GM19351 (cell line): ENCODE results near the gene PTCRA.
"Not testable (repeated sequence)": the region's sequence is repeated elsewhere in the genome, so short reads cannot be mapped to it uniquely, and the experiment has no call there.

Experiments
- ATAC-seq: cut with Tn5 transposase; IDR thresholded peaks from one replicate; pipeline ENCODE4 v1.9.1; 2021; ENCODE audit warnings: mild to moderate bottlenecking, moderate library complexity; ENCODE audit not compliant: unreplicated experiment

Gene PTCRA

GRCh38 chr6:42902429-42903263 is 13.2 kb upstream of the PTCRA start:
- not testable (repeated sequence) for ATAC-seq

GRCh38 chr6:42904467-42904866 is 11.4 kb upstream of the PTCRA start:
- no peak for ATAC-seq

DNA sequence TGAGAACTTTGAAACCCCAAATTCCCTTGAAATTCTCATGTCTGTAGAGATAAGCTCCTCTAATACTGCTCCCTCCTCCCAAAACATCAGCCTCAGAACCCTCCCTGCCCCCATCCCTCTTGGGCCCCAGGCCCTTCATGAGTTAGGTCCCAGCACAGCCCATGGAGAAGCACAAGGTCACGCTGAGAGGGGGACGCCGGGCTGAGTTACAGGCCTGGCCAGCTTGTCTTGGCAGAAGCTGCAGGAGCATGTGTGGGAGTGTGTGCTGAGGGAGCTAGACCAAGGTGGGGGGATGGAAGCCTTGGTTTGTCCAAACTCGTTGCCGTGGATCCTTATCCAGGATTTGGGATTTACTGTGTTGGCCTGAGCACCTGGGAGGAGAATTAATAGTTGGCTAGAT is 8.5 kb upstream of the PTCRA start:
- ATAC-seq = no peak

DNA sequence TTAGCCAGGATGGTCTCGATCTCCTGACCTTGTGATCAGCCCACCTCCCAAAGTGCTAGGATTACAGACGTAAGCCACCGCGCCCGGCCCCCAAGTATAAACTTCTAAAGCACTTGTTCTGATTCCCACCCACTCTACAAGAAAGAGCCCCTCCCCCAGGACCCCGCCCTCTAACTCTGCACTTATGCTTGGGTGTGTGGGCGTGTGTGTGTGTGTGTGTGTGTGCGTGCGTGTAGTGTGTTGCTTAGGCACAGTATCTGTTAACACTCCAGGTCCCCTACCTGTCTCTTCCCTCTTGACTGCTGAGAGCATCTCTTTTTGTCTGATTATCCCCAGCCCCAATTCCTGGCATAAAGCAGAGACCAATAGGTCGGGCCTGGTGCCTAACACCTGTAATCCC is 6.0 kb upstream of the PTCRA start:
- ATAC-seq = no peak

- ATAC-seq = no peak
Measured at GRCh38 chr6:42911171-42912021, 4.5 kb upstream of the PTCRA start.

GRCh38 chr6:42914546-42914945 is 1.3 kb upstream of the PTCRA start:
- ATAC-seq = no peak

DNA sequence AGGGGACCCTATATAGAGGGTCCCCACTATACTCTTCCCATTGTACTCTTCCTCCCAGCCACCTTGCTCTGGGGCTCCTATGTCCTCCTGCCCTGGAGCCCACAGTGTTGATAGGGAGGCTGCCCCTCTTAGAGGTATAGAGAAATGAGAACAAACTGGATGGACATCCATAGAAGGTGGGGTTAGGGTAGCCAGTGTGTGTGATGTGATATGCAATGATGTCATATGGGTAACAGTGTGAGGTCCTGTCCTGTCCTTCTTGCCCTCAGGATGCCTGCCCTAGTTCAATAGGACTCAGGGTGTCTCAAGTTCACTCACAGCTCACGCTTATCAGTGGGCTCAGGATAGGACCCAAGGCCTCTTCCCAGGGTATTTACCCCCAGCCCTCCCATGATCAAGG is 435 bp downstream of the PTCRA start:
- no peak for ATAC-seq

DNA sequence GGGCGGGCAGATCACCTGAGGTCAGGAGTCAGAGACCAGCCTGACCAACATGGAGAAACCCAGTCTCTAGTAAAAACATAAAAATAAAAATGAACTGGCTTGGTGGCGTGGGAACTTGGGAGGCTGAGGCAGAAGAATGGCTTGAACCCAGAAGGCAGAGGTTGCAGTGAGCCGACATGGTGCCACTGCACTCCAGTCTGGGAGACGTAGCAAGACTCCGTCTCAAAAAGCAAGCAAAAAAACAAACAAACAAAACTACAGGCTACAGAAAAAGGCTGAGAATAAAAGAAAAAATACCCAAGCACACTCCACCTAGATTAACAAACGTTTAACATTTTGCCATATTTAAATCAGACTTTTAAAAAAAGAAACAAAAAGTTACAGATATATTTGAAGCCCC is 5.9 kb downstream of the PTCRA start:
- ATAC-seq = no peak

DNA sequence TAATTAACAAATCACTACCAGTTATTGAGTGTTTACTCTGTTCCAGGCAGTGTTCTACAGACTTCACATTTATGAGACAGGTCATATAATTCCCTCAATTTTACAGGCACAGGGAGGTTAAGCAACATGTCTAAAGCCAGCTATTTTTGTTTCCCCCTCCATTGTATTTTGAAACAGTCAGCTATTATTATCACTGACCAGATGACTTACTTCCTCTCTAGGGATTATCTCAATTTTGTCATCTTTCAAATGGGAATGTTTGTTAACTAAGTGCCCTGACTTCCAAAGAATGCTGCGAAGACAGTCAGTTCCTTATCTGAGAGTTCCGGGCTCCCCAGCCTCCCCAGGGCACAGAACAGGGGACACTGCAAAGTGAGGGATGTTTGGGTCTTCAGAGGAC is 7.8 kb downstream of the PTCRA start:
- no peak for ATAC-seq

GRCh38 chr6:42925248-42925857 is 9.5 kb downstream of the PTCRA start:
- no peak for ATAC-seq

- peak; percentile 69 for ATAC-seq
Measured at GRCh38 chr6:42928986-42929820, 13.3 kb downstream of the PTCRA start, which contains the start of gene CNPY3. Gene CNPY3 (plus strand): TSS chr6:42929480. CDS start chr6:42929571, 91 bp downstream.

GRCh38 chr6:42929821-42930360 is 14.0 kb downstream of the PTCRA start:
- peak; percentile 50 for ATAC-seq

GRCh38 chr6:42932412-42932811 is 16.6 kb downstream of the PTCRA start:
- ATAC-seq = no peak

DNA sequence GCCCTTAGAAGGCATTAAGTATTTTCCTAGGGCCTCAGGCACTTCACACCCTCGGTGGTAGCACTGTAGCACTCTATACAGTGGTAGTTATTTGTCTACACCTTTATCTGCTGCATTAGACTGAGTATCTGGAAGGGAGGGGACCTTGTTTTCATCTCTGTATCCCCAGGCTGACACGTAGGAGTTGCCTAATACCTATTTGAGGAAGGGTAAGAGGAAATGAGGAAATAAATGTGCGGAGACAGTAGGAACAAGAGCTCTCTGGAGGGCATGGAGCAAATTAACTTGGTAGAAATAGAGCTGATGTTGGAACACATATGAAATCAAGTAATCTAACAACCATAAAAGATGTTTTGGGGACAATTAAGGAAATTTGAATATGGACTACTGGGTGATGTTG is 17.4 kb downstream of the PTCRA start:
- ATAC-seq = no peak

DNA sequence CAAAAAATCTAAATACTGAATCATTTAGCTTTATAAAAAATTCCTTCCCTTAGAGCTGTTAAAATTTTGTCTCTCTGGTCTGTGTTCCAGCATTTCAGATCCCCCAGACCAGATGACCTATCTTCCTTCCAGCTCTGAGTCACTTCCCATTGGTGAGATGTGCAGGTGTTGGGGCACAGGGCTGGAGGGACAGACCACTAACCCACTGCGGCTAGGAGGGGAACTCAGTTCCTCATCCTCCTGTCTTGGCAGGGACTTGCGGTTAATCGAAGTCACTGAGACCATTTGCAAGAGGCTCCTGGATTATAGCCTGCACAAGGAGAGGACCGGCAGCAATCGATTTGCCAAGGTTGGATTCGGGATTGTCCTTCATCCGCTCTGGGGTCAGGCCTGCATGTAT is 19.5 kb downstream of the PTCRA start:
- ATAC-seq = no peak

DNA sequence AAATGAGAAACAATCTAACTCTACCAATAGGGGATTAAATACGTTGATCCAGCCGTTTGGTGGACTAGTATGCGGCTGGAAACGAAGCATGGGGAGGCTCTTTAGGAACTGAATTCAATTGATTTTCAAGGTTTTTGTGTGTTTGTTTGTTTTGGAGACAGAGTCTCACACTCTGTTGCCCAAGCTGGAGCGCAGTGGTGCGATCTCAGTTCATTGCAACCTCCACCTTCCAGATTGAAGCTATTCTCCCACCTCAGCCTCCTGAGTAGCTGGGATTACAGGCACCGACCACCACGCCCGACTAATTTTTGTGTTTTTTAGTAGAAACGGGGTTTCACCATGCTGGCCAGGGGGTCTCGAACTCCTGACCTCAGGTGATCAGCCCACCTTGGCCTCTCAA is 20.5 kb downstream of the PTCRA start:
- ATAC-seq = no peak

DNA sequence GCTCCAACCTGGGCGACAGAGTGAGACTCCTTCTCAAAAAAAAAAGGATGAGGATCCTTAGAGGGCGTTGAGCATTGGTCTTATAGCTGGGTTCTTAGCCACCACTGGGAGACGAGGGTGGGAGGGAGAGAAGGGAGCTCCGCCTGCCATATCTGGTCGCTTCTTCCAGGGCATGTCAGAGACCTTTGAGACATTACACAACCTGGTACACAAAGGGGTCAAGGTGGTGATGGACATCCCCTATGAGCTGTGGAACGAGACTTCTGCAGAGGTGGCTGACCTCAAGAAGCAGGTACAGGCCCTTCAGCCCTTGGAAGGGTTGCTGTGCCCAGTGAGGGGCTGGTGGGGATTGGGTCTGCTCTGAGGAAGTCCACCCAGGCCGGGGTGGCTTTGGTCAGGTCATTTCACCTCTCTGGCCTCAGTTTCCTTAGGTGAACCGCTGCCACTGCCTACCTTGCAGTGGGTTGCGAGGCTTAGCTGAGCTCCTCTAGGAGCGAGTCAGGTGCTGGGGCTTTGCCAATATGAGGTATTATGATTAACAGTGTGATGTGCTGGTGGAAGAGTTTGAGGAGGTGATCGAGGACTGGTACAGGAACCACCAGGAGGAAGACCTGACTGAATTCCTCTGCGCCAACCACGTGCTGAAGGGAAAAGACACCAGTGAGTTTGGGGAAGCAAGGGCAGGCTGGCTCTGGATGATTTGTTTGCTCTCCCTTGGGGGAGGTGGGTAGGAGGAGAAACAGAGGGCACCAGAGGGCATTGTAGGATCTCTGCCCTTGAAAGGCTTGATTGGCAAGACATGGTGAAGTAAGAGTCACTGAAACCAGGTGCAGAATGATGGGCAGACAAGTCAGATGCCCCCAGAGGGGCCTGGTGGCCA is 21.9 kb downstream of the PTCRA start:
- ATAC-seq = no peak

DNA sequence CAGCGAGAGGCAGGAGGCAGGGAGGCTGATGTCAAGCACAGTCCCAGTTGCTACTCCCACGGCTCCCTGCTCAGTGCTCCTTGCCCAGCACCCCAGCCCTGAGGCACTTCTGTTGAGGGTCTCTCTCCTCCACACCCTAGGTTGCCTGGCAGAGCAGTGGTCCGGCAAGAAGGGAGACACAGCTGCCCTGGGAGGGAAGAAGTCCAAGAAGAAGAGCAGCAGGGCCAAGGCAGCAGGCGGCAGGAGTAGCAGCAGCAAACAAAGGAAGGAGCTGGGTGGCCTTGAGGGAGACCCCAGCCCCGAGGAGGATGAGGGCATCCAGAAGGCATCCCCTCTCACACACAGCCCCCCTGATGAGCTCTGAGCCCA is 22.6 kb downstream of the PTCRA start:
- no peak for ATAC-seq

GRCh38 chr6:42938987-42939809 is 23.3 kb downstream of the PTCRA start:
- ATAC-seq = no peak
